Measurements from ENCODE around the gene PAXIP1.

The PAXIP1 gene

GRCh38 chr7:154990964-154991540 is 11.9 kb downstream of the PAXIP1 start:
- no peak for DNase-seq

- DNase-seq = no peak
Observed at GRCh38 chr7:154987571-154987970, 15.4 kb downstream of the PAXIP1 start.

- no peak for DNase-seq
Observed at GRCh38 chr7:154986200-154986945, 16.6 kb downstream of the PAXIP1 start.

- DNase-seq = no peak
Observed at GRCh38 chr7:154985230-154985629, 17.7 kb downstream of the PAXIP1 start.

- DNase-seq = no peak
Observed at GRCh38 chr7:154984601-154985188, 18.2 kb downstream of the PAXIP1 start.

GRCh38 chr7:154978017-154978416 is 24.9 kb downstream of the PAXIP1 start:
- DNase-seq = no peak

- no peak for DNase-seq
Observed at GRCh38 chr7:154977250-154977649, 25.7 kb downstream of the PAXIP1 start.

- no peak for DNase-seq
Observed at GRCh38 chr7:154976844-154977243, 26.1 kb downstream of the PAXIP1 start.

GRCh38 chr7:154975984-154976383 is 26.9 kb downstream of the PAXIP1 start:
- DNase-seq = no peak

- DNase-seq = no peak
Observed at GRCh38 chr7:154973381-154973780, 29.5 kb downstream of the PAXIP1 start.

- no peak for DNase-seq
Observed at GRCh38 chr7:154968336-154969001, 34.5 kb downstream of the PAXIP1 start.

GRCh38 chr7:154967401-154967955 is 35.4 kb downstream of the PAXIP1 start:
- no peak for DNase-seq

- DNase-seq = no peak
Observed at GRCh38 chr7:154965014-154965413, 37.9 kb downstream of the PAXIP1 start.

- no peak for DNase-seq
Observed at GRCh38 chr7:154960063-154960790, 42.7 kb downstream of the PAXIP1 start.

GRCh38 chr7:154956427-154956826 is 46.5 kb downstream of the PAXIP1 start:
- DNase-seq = no peak

GRCh38 chr7:154953006-154953684 is 49.8 kb downstream of the PAXIP1 start:
- no peak for DNase-seq

GRCh38 chr7:154950960-154951359 is 52.0 kb downstream of the PAXIP1 start:
- no peak for DNase-seq

GRCh38 chr7:154947604-154948003 is 55.3 kb downstream of the PAXIP1 start:
- DNase-seq = no peak

- DNase-seq = no peak
Observed at GRCh38 chr7:154946166-154946565, 56.8 kb downstream of the PAXIP1 start.

GRCh38 chr7:154943906-154944305 is 59.0 kb downstream of the PAXIP1 start:
- DNase-seq = no peak

- DNase-seq = no peak
Observed at GRCh38 chr7:154942691-154943090, 60.2 kb downstream of the PAXIP1 start.

- no peak for DNase-seq
Observed at GRCh38 chr7:154937837-154938236, 65.1 kb downstream of the PAXIP1 start.
